Nephron progenitor cell (in vitro differentiated cells): Measurements from ENCODE around the gene FPGT.
"Not testable (repeated sequence)": the region's sequence is repeated elsewhere in the genome, so short reads cannot be mapped to it uniquely, and the experiment has no call there.

Source experiments
- DNase-seq: peaks from one replicate; pipeline ENCODE4 v3.0.0; 2021
- H3K27ac Mint-ChIP-seq: 2 replicates; pipeline ENCODE4 v1.8.0; 2021; ENCODE audit warnings: mild to moderate bottlenecking, moderate library complexity, mixed read lengths
- H3K27me3 Mint-ChIP-seq: 2 replicates; pipeline ENCODE4 v1.8.0; 2021; ENCODE audit warnings: mild to moderate bottlenecking, low read depth, mixed read lengths; ENCODE audit not compliant: poor library complexity
- H3K36me3 Mint-ChIP-seq: 2 replicates; pipeline ENCODE4 v1.8.0; 2021; ENCODE audit warnings: low read depth, mixed read lengths
- H3K4me1 Mint-ChIP-seq: 2 replicates; pipeline ENCODE4 v1.8.0; 2021; ENCODE audit warnings: mixed read lengths
- H3K4me3 Mint-ChIP-seq: 2 replicates; pipeline ENCODE4 v1.8.0; 2021; ENCODE audit warnings: mild to moderate bottlenecking, moderate library complexity, mixed read lengths
- H3K9me3 Mint-ChIP-seq: 2 replicates; pipeline ENCODE4 v1.8.0; 2021; ENCODE audit warnings: mild to moderate bottlenecking, moderate library complexity, mixed read lengths
- TF ChIP-seq, protein P1 (sequence below): fragments of 200-600 bp; sonication (generic); IDR thresholded peaks from 2 replicates; pipeline ENCODE4 v1.5.0; 2021; ENCODE audit warnings: antibody characterized with exemption

The FPGT gene

DNA sequence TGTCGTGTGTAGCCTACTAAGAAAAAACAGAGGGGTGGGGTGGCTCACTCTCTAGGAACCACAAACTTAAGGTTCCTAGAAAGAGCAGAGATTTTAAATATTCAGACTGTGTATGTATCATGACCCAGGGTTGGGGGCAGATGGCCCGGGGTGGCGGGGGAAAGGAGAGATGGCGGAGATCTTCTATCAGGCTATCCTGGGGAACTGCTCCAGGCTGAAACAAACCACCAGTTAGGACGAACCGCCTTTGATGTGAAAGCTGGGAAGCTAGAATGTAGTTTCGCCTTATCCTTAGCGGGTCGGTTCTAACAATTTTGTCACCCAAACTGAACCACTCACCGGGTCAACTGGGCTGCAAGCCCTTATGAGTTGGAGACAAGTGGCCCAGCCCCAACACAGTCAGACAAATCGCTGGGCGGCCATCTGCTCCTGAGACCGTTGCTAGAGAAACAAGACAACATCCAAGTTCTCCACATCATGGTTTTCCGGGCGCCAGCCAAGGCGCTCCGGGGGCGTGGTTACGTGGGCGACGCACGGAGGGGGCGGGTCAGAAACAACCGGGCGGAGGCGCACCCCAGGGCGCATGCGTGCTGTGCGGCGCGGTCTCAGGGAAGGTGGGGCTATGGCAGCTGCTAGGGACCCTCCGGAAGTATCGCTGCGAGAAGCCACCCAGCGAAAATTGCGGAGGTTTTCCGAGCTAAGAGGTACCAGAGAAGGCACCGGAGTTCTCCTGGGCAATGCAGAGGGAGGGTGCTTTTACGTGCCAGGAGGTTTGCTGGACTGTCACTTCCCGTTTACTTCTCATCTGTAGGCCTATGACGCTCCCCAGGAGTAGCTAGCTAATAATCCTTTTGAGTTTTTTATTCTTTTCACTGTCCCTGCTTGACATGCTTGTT lies at the start of gene FPGT, which contains the start of gene LRRIQ3:
TSS of gene FPGT (plus strand) at position 586 of the 896 bp plus-strand sequence. CDS start at position 623, 37 bp downstream.
TSS of gene LRRIQ3 (minus strand) at position 520 of the 896 bp plus-strand sequence. CDS start 14,492 bp downstream, outside the sequence.
- Mint-ChIP-seq H3K27ac (peak within 1 kb of the TSS; percentile 97), H3K4me3 (peak within 1 kb of the TSS; percentile 90), H3K36me3 (peaks cover 9% of the 10 kb centered on the region), H3K27me3 (peaks cover 3% of the 10 kb centered on the region), H3K9me3 (no peaks in the 10 kb centered on the region), H3K4me1 (peaks cover 6% of the 10 kb centered on the region)
- TF ChIP-seq, protein P1, sequence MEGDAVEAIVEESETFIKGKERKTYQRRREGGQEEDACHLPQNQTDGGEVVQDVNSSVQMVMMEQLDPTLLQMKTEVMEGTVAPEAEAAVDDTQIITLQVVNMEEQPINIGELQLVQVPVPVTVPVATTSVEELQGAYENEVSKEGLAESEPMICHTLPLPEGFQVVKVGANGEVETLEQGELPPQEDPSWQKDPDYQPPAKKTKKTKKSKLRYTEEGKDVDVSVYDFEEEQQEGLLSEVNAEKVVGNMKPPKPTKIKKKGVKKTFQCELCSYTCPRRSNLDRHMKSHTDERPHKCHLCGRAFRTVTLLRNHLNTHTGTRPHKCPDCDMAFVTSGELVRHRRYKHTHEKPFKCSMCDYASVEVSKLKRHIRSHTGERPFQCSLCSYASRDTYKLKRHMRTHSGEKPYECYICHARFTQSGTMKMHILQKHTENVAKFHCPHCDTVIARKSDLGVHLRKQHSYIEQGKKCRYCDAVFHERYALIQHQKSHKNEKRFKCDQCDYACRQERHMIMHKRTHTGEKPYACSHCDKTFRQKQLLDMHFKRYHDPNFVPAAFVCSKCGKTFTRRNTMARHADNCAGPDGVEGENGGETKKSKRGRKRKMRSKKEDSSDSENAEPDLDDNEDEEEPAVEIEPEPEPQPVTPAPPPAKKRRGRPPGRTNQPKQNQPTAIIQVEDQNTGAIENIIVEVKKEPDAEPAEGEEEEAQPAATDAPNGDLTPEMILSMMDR: no peak
- peak; percentile 97 for DNase-seq

GRCh38 chr1:74160046-74160445 lies 38.0 kb upstream of the FPGT start:
- Mint-ChIP-seq H3K4me1 (no peaks in the 10 kb centered on the region), H3K27ac (no peak overlapping the region), H3K9me3 (no peaks in the 10 kb centered on the region), H3K36me3 (no peaks in the 10 kb centered on the region), H3K27me3 (no peaks in the 10 kb centered on the region), H3K4me3 (no peak overlapping the region)
- TF ChIP-seq, protein P1: no peak
- DNase-seq: no peak

- TF ChIP-seq, protein P1: no peak
- Mint-ChIP-seq H3K36me3 (no peaks in the 10 kb centered on the region), H3K27me3 (peaks cover 1% of the 10 kb centered on the region), H3K4me1 (no peaks in the 10 kb centered on the region), H3K4me3 (no peak overlapping the region), H3K27ac (no peak overlapping the region), H3K9me3 (no peaks in the 10 kb centered on the region)
- no peak for DNase-seq
Observed at GRCh38 chr1:74161497-74161896, 36.5 kb upstream of the FPGT start.

DNA sequence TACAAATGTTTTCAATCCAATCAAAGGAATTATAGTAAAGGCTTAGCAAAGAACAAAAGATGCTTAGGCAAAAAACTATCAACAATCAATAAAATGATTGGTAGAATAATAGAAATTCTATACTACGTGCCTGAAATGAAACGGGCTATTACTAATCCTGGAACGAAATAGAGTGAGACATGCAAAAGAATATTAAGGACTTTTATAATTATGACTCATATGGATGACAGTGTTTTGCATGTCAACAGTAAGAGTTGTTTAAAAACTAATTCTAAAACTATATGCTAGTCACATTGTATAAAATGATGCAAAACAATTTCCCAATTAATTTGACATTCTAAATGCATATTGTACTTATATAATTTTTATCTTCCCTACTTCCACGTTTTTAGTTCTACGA lies 35.7 kb upstream of the FPGT start:
- TF ChIP-seq, protein P1: no peak
- no peaks in the 10 kb centered on the region for H3K4me1 Mint-ChIP-seq
- DNase-seq: no peak
- H3K27ac Mint-ChIP-seq: no peak overlapping the region
- no peak overlapping the region for H3K4me3 Mint-ChIP-seq
- H3K9me3 Mint-ChIP-seq: no peaks in the 10 kb centered on the region
- peaks cover 2% of the 10 kb centered on the region for H3K27me3 Mint-ChIP-seq
- H3K36me3 Mint-ChIP-seq: no peaks in the 10 kb centered on the region

DNA sequence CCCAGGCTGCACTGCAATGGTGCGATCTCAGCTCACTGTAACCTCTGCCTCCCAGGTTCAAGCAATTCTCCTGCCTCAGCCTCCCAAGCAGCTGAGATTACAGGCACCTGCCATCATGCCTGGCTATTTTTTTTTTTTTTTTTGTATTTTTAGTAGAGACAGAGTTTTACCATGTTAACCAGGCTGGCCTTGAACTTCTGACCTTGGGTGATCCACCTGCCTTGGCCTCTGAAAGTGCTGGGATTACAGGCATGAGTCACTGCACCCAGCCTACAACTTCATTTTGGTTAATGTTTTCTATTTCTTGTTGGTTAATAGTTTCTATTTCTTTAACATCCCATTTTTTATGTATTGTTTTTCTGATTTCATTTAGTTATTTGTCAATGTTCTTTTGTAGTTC lies 23.6 kb upstream of the FPGT start:
- DNase-seq, H3K4me1 Mint-ChIP-seq, H3K27ac Mint-ChIP-seq, H3K27me3 Mint-ChIP-seq, H3K4me3 Mint-ChIP-seq, H3K36me3 Mint-ChIP-seq: not testable (repeated sequence)
- H3K9me3 Mint-ChIP-seq: peaks cover 10% of the 10 kb centered on the region

- Mint-ChIP-seq H3K4me1 (no peaks in the 10 kb centered on the region), H3K36me3 (no peaks in the 10 kb centered on the region), H3K4me3 (no peak overlapping the region), H3K27me3 (no peaks in the 10 kb centered on the region), H3K27ac (no peak overlapping the region), H3K9me3 (no peaks in the 10 kb centered on the region)
- no peak for DNase-seq
- TF ChIP-seq, protein P1: no peak
Observed at GRCh38 chr1:74180490-74180889, 17.6 kb upstream of the FPGT start.
